Stomach (tissue), 9 donors: ENCODE results near the gene PRKG1. TPM values are rescaled to one million over a fixed set of nuclear protein-coding genes. Genes with fewer than 3 reads are reported as not detected.
"Not testable (repeated sequence)": the region's sequence is repeated elsewhere in the genome, so short reads cannot be mapped to it uniquely, and the experiment has no call there.

Experiments used
- DNase-seq, 2 donors: peaks; one replicate each; pipeline versions ENCODE4 v3.0.0 to v3.0.0-alpha.2; 2013 to 2019
- H3K27ac ChIP-seq, 5 donors: fragments of 200-600 bp in 4 of 5; sonication (generic) in 4 of 5; one replicate each; pipeline ENCODE4 v1.5.1; 2013 to 2019; ENCODE audit warnings: mild to moderate bottlenecking in 1 of 5, moderate library complexity in 1 of 5
- H3K27me3 ChIP-seq, 3 donors: fragments of 200-600 bp; sonication (generic); one replicate each; pipeline ENCODE4 v1.5.1; 2017 to 2019; ENCODE audit warnings: mixed run types in 1 of 3
- H3K36me3 ChIP-seq, 4 donors: fragments of 200-600 bp; sonication (generic); 1 replicate in 3 of 4; 2 replicates in 1 of 4; pipeline ENCODE4 v1.5.1; 2016 to 2019
- H3K4me1 ChIP-seq, 4 donors: fragments of 200-600 bp; sonication (generic); one replicate each; pipeline ENCODE4 v1.5.1; 2016 to 2019
- H3K4me3 ChIP-seq, 4 donors: fragments of 200-600 bp; sonication (generic) in 3 of 4; one replicate each; pipeline ENCODE4 v1.5.1; 2016 to 2019; ENCODE audit warnings: mild to moderate bottlenecking in 1 of 4
- H3K9me3 ChIP-seq, 4 donors: fragments of 200-600 bp; sonication (generic); one replicate each; pipeline ENCODE4 v1.5.1; 2016 to 2019
- CTCF ChIP-seq, 7 experiments: fragments of 450-650 bp in 4 of 7; fragments of 200-600 bp in 3 of 7; sonication (generic) in 3 of 7; IDR thresholded peaks; one replicate each; pipeline ENCODE4 v1.5.1; 2016 to 2019; ENCODE audit warnings: antibody characterized with exemption in 7 of 7, control low read depth in 2 of 7, mild to moderate bottlenecking in 1 of 7
- EP300 ChIP-seq: sonication (generic); formaldehyde crosslinking; IDR thresholded peaks from one replicate; pipeline ENCODE4 v1.6.1; 2017; ENCODE audit warnings: antibody characterized with exemption
- POLR2A ChIP-seq, 4 donors: fragments of 450-650 bp; IDR thresholded peaks; one replicate each; pipeline ENCODE4 v1.6.1; 2016; ENCODE audit warnings: antibody characterized with exemption in 4 of 4, control low read depth in 2 of 4, mild to moderate bottlenecking in 1 of 4, moderate library complexity in 1 of 4
- POLR2AphosphoS5 ChIP-seq, 3 donors: sonication (generic); formaldehyde crosslinking; IDR thresholded peaks; one replicate each; pipeline ENCODE4 v1.6.1; 2016; ENCODE audit warnings: antibody characterized with exemption in 3 of 3
- WGBS, 5 donors: extraction: QIAGEN DNeasy Blood & Tissue Kit in 3 of 5; methylation state at CpG; one replicate each; pipeline versions ENCODE4 v1.1.5 to v1.1.7; 2013 to 2018; 5-methylcytosine and 5-hydroxymethylcytosine counted together
- intact Hi-C: fragments of 100-400 bp; cut with DNase I; formaldehyde crosslinking; loops from one replicate; pipeline ENCODE4 v1.15.1; 2023; ENCODE audit warnings: low total_unique reads
- polyA plus RNA-seq, 3 donors: library from polyadenylated mRNA; stranded (reverse); fragments of 200-250 nt; gene quantifications; one replicate each; pipeline ENCODE4 v1.2.3, GENCODE V29; 2013
- total RNA-seq, 5 donors: library from RNA; depleted of rRNA; stranded (reverse); fragments of >200 nt; gene quantifications; one replicate each; pipeline versions ENCODE4 v1.1.0 to v1.2.3, GENCODE V29; 2014 to 2016
- donor health status: healthy with polysubstance abuse.
- donor health status: Bipolar disorder and iron deficiency.
- donor health status: healthy.

The PRKG1 gene
- total and polyA plus RNA-seq, 8 donors = 1.5 to 89.2 (median 14.3) TPM

- no peaks in the 10 kb centered on the region for H3K36me3 ChIP-seq
- no peaks in the 10 kb centered on the region for H3K9me3 ChIP-seq
- intact Hi-C loops = no loop called here
- H3K27ac ChIP-seq = no peak overlapping the region
- TF ChIP-seq EP300 (no peak), CTCF (IDR thresholded peaks at IDR 0.05) (no peak), POLR2AphosphoS5 (IDR thresholded peaks at IDR 0.05) (no peak), POLR2A (IDR thresholded peaks at IDR 0.05) (no peak)
- DNase-seq = no peak
- no peak overlapping the region for H3K4me3 ChIP-seq
- 62 to 79% (median 71%) methylated on average over 3 of the region's 3 CpGs for WGBS, 5 donors
- no peaks in the 10 kb centered on the region for H3K27me3 ChIP-seq
- no peaks in the 10 kb centered on the region for H3K4me1 ChIP-seq
Observed at GRCh38 chr10:51445588-51445987, 371.3 kb downstream of the PRKG1 start.

- no peak for TF ChIP-seq POLR2AphosphoS5 (IDR thresholded peaks at IDR 0.05)
- no peak for DNase-seq
- intact Hi-C loops = no loop called here
- no peaks in the 10 kb centered on the region for H3K4me1 ChIP-seq
- no peaks in the 10 kb centered on the region for H3K9me3 ChIP-seq
- WGBS, 5 donors = 88 to 100% (median 96%) methylated on average over 1 of the region's 1 CpG
- H3K27me3 ChIP-seq = no peaks in the 10 kb centered on the region
- H3K36me3 ChIP-seq = no peaks in the 10 kb centered on the region
- H3K4me3 ChIP-seq = no peak overlapping the region
- no peak overlapping the region for H3K27ac ChIP-seq
Observed at GRCh38 chr10:51447119-51447518, 372.8 kb downstream of the PRKG1 start.

GRCh38 chr10:51455762-51456161 lies 381.5 kb downstream of the PRKG1 start:
- H3K9me3 ChIP-seq = peaks cover 0 to 12% (median 6%) of the 10 kb centered on the region in 4 donors
- H3K4me1 ChIP-seq, H3K36me3 ChIP-seq, H3K4me3 ChIP-seq, DNase-seq, H3K27ac ChIP-seq, intact Hi-C loops, H3K27me3 ChIP-seq: not testable (repeated sequence)
- 73 to 87% (median 83%) methylated on average over 3 of the region's 3 CpGs for WGBS, 5 donors

- 37 to 71% (median 48%) methylated on average over 1 of the region's 1 CpG for WGBS, 5 donors
- Histone ChIP-seq H3K27me3 (no peaks in the 10 kb centered on the region), H3K36me3 (no peaks in the 10 kb centered on the region), H3K4me1 (peaks cover 0 to 28% (median 13%) of the 10 kb centered on the region in 4 donors), H3K4me3 (no peak overlapping the region), H3K9me3 (peaks cover 0 to 12% (median 6%) of the 10 kb centered on the region in 4 donors), H3K27ac (no peak overlapping the region)
- TF ChIP-seq POLR2A (IDR thresholded peaks at IDR 0.05) (no peak), CTCF (IDR thresholded peaks at IDR 0.05) (no peak), EP300 (no peak), POLR2AphosphoS5 (IDR thresholded peaks at IDR 0.05) (no peak)
- no peak for DNase-seq
- intact Hi-C loops = no loop called here
Observed at GRCh38 chr10:51459476-51459875, 385.2 kb downstream of the PRKG1 start.

DNA sequence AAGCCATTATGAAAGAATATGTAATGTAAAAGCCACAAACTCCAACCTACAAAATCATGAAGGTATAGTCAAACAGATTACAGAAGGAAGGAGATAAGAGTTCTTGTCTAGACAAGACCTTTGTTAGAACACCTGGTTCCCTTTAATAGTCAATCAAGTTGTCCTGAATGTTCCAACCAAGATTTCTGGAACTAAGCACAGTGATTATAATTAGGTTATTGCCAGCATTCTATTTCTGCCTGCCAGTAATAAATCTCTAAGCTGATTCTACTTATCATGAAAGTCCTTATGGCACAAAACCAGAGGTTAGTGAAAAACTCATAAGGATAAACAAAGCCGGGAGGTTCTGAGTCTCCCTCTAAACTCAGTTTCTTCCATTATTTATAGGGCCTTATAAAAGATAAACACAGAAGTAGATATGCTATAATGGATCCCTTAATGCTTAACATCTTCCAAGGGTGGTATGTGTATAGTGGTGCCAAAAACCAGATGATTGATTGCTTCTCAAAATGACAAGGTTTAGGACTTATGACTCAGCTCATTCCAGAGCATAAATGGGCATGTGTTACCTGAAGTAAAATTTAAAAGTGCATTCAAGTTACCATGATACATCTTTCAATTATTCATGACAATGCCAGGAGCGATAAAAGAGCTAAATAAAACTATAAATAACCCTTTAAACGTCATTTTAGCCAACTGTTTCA lies 387.9 kb downstream of the PRKG1 start:
- Histone ChIP-seq H3K4me3 (no peak overlapping the region), H3K27me3 (no peaks in the 10 kb centered on the region), H3K36me3 (no peaks in the 10 kb centered on the region), H3K4me1 (peaks cover 0 to 45% (median 19%) of the 10 kb centered on the region in 4 donors), H3K9me3 (no peaks in the 10 kb centered on the region), H3K27ac (peak overlapping the region in 2 of 5 donors; percentile 1 to 10)
- 14 to 19% (median 17%) methylated on average over 3 of the region's 3 CpGs for WGBS, 5 donors
- intact Hi-C loops = no loop called here
- peak in 1 of 2 donors; percentile 21 for DNase-seq
- TF ChIP-seq EP300 = no peak
- no peak for TF ChIP-seq POLR2A (IDR thresholded peaks at IDR 0.05)
- no peak for TF ChIP-seq POLR2AphosphoS5 (IDR thresholded peaks at IDR 0.05)
- TF ChIP-seq CTCF (IDR thresholded peaks at IDR 0.05) = no peak
